ENCODE results near the gene TRAK2.

- TF ChIP-seq CTCF (IDR thresholded peaks at IDR 0.05): no peak
- TF ChIP-seq EZH2 (IDR thresholded peaks at IDR 0.05; ENCODE audit: borderline replicate concordance, insufficient read depth, low read depth, low read length, poor library complexity, severe bottlenecking): no peak
These were observed 335 bp downstream of the TRAK2 start for GRCh38 chr2:201450954-201451291.

All from B cell (primary cell).